HG02884 (cell line): ENCODE measurements around the gene RASGRP4.
A peak's percentile ranks its signal among the peaks of the same experiment; 100 is the strongest.
"Not testable (repeated sequence)": the region's sequence is repeated elsewhere in the genome, so short reads cannot be mapped to it uniquely, and the experiment has no call there.

Experiments
- ATAC-seq: cut with Tn5 transposase; IDR thresholded peaks from one replicate; pipeline ENCODE4 v1.9.1; 2021; ENCODE audit warnings: mild to moderate bottlenecking, moderate library complexity; ENCODE audit not compliant: unreplicated experiment

The RASGRP4 gene

DNA sequence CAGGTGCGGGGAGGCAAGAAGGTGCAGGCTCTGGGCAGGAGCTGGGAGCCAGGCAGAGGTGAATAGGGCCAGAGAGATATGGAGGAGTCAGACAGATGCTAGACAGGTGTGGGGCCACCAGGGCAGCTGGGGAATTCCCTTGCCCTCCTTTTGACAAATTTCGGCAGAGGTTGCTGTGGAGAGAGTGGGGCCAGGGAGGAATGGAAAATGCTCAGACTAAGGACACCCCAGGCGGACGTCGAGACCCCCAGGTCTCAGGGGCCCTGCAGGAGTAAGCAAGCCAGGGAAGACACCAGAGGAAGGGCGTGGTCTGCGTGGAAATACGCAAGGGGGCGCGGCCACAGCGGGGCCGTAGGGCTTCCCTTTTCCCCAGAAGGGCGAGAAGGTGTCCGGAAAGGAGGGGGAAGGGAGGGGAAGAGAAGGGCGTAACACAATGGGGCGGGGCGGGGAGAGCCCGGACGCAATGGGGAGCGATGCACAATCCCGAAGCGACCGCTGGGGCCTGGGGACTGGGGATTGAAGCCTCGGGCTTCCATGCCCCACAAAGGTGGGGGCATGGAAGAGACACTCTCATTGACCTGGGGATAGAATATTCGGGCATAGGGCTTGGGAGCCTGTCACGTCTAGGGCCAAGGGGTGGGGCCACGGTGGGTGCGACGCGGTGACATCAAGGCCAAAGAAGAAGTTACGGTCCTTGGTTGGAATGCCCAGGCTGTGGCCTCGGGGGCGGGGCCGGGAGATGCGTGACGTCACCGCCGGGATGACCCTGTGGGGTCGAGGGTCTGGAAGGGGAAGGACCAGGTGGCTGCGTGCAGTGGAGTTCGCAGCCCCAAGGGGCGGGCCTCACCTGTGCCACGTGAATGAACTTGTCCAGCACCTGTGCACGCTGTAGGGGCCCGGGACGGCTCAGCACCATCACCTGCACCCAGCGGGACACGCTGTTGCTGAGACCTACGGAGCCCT lies 8.2 kb downstream of the RASGRP4 start:
- no peak for ATAC-seq

- ATAC-seq = no peak
Observed at GRCh38 chr19:38417146-38417543, 8.9 kb downstream of the RASGRP4 start.

DNA sequence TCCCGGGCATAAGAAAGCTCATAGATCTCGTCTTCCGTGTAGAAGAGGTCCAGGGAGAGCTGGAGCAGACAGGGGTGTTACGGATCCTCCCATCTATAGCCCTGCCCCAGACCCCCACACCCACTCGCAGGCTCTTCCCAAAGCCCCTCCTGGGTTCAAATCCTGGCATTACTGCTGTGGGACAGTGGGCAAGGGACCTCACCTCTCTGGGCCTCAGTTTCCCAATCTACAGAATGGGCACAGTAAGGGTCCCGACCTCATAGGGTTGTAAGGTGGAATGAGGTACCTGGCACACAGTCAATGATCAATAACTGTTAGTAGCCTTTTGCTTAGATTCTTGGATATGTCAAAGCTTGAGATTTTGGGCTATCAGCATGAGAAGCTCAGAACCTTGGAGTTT lies 12.6 kb downstream of the RASGRP4 start:
- no peak for ATAC-seq

DNA sequence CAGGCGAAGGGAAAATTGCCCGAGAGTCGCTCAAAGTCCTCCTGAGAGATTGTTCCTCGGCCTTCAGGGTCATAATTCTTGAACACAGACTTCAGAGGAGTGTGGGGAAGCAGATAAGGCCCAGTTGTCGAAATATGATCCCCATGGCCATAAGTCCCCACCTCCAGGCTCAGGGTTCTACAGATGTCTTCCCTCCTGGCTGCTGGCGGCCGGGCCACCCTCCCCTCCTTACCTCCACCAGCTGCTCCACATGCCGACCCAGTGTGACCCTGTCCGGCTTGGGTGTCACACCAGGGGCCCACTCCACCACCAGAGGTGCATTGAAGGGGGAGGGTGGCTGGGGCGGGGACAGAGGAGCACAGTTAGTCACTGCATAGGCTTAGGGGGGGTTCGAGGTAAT lies 13.1 kb downstream of the RASGRP4 start:
- ATAC-seq = no peak

- no peak for ATAC-seq
Observed at GRCh38 chr19:38412491-38412890, 13.5 kb downstream of the RASGRP4 start.

- not testable (repeated sequence) for ATAC-seq
Observed at GRCh38 chr19:38411898-38412297, 14.1 kb downstream of the RASGRP4 start.

GRCh38 chr19:38411041-38411712 lies 14.8 kb downstream of the RASGRP4 start:
- ATAC-seq = no peak

DNA sequence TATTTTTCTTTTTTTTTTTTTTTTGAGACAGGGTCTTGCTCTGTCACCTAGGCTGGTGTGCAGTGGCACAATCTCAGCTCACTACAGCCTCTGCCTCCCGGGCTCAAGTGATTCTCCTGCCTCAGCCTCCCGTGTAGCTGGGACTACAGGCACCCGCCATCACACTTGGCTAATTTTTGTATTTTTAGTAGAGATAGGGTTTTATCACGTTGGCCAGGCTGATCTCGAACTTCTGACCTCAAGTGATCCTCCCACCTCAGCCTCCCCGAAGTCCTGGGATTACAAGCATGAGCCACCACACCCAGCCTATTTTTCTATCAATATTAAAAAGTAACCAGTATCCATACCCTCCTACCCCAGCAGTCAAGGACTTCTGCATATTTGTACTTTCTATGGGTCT lies 15.6 kb downstream of the RASGRP4 start:
- ATAC-seq = not testable (repeated sequence)

- no peak for ATAC-seq
Observed at GRCh38 chr19:38409631-38410133, 16.3 kb downstream of the RASGRP4 start.

DNA sequence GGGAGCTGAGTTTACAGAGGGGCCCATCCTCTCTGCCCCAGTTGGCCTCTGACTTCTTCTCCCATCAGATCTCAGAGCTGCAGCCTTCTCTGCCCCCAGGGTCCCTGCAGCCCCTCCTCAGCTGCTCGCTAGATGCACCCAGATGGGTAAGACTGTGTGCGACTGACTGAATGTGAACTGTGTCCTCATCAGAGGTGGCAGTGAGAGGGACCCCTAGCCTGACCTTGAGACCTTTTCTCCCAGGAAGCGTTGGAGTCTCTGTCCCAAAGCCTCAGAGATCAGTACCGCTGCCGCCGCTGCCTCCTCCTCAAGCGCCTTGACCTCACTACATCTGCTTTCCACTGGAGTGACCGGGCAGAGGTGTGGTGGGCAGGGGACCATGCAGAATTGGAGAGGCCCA lies 20.7 kb downstream of the RASGRP4 start:
- no peak for ATAC-seq

DNA sequence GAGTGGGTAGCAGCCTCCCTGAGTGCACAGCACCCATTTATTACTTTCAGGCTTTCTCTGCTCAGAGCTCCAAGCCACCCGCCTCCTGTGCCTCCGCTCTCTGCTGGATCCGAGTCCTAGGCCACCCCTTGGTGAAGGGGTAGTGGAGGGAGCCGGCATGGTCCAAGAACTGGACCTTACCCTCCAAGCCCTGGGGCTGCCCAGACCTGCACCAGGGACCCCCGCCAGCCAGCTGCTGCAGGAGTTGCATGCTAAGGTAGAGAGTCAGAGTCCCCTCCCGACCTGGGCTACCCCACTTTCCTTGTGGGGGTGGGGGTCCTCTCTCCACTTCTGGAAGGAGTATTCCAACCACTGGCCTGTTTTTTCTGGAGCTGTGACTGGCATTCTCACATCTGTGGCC lies 21.2 kb downstream of the RASGRP4 start:
- no peak for ATAC-seq

DNA sequence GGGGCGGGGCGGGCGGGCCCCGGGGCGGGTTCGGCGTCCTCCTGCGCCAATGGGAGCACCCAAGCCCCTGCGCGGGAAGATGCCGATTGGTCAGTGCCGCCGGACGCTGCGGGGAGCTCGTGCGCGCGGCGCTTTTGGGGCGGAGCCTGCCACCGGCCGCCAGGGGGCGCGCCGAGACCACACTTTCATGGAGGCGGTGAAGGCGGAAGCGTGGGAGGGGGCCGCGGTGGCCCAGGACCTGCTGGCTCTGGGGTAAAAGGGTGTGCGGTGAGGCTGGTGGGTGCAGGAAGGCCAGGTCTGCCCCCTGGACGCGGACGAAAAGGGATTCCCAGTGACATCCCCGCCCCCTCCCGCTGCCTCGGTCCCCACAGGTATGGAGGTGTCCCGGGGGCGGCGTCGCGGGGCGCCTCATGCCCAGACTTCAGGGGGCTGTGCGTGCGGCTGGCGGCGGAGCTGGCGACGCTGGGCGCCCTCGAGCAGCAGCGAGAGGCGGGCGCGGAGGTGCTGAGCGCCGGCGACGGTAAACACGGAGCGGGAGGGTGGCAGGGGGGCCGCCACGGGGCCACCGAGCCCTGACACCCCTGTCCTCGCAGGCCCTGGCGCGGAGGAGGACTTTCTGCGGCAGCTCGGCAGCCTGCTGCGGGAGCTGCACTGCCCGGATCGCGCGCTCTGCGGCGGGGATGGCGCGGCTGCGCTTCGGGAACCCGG lies 22.9 kb downstream of the RASGRP4 start, which contains the start of gene FAM98C:
Gene FAM98C, plus strand, starts transcription at position 127 of the 708 bp plus-strand sequence. Its CDS starts 61 bp downstream, at position 188.
- peak; percentile 89 for ATAC-seq

GRCh38 chr19:38402623-38402966 lies 23.4 kb downstream of the RASGRP4 start:
- ATAC-seq = no peak

DNA sequence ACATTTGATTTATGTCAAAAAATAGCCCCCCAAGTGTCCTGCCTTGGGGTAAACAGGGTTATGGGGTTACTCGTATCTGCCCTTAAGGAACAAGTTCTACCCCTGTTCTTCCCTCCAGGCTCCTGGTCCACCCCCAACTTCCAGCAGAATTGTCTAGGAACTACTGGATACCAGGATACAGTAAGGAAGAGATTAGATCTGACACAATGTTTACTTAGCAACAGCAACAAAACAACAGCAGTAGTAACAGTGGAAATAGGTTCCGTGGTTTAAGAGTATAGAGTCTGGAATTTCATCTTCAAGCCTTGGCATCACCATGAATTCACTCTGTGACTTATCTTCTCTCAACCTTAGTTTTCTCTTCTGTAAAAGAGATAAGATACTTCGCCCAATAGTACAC lies 24.9 kb downstream of the RASGRP4 start:
- ATAC-seq = no peak

DNA sequence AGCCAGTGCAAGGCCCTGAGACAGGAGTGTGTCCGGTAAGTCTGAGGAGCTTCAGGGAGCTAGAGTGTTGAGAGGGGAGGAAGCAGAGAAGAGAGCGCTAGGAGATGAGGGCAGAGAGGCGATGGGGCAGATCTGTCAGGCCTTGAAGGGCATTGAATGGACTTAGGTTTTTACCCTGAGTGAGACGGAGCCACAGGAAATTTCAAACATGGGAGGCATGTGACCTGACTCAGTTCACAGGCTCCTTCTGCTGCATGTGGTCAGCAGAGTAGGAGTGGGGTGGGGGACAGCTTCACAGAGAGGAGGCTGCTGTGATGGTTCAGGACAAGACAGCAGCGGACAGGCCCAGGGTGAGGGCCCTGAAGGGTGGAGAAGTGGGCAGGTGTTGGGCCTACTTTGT lies 25.7 kb downstream of the RASGRP4 start:
- ATAC-seq = no peak

DNA sequence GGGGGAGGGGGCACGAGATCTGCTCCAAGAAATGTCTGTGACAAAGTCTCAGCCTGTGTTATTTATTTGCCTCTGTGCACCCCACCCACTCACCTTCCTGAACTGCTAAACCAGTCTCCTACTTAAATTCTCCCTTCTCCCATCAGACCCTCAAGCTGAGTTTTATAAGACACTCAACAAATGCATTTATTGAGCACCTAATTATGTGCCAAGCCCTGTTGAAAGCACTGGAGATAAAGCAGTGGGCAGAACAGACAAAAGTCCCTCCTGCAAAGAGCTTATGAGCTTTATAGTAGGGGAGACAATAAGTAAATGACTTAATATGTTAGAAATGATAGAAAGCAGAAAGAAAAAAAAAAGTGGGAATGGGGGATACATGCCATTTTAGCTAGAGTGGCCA lies 26.5 kb downstream of the RASGRP4 start:
- no peak for ATAC-seq

DNA sequence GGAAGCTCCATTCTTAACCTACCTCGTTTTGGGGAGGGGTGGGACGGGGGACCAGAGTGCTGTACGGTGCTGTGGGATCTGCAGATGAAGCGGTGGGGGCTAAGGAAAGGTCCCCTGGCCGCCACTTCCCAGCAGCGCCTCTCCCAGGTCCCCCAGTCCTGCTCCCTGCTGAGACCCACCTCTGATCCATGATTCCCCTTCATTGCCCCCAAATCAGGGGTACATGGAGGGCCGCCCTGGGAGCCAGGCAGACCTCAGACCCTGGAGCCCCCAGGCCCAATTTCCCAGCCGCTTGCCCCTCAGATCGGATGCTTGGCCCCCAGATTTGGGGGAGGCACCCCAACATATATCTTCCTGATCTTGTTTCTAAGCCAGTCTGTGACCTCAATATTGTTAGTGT lies 26.9 kb downstream of the RASGRP4 start:
- no peak for ATAC-seq

- no peak for ATAC-seq
Observed at GRCh38 chr19:38395381-38396114, 30.5 kb downstream of the RASGRP4 start.

DNA sequence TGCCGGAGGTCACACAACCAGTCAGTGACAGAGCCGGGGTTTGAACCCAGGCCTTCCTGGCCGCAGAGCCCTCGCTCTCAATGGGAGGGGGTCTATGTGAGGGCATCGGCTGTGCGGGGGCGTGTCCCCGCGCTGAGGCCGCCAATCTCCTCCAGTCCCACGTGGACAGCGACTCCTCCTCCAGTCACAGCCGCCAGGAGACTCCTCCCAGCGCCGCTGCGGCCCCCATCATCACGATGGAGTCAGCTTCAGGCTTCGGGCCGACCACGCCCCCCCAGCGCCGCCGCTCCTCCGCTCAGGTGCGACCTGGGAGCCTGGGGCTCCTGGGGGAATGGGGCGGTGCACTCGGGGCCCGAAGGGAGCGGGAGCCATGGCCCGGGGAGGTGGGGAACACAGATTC lies 31.5 kb downstream of the RASGRP4 start:
- no peak for ATAC-seq

GRCh38 chr19:38392707-38393308 lies 33.2 kb downstream of the RASGRP4 start:
- ATAC-seq = no peak
